ENCODE results near the gene GRIP1.
A peak's percentile ranks its signal among the peaks of the same experiment; 100 is the strongest.

GRIP1 gene

DNA sequence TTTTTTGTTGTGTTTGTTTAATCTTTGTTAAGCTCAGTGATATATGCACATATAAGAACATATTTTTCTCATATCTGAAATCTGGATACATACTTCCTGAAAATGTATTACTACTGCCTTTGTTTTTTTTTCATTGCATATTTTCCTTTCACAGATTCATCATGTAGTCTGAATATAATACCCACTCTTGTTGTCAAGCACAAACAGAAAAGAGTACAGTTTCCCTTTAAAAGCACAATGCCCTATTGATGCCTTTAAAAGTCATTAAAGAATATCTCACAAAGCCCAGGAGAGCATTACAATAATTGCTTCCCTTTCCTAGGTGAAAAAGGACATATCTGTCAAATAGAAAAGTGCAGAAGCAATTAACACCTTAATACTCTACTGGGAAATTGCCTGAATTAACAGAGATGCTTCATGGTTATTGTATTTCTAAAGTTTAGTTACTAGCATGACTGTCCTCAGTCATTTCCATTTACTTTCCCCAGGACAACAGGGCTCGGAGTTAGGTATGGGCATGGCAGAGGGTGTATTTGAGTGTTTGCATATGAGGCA lies 107.4 kb downstream of the GRIP1 start:
- TF ChIP-seq, protein P1, sequence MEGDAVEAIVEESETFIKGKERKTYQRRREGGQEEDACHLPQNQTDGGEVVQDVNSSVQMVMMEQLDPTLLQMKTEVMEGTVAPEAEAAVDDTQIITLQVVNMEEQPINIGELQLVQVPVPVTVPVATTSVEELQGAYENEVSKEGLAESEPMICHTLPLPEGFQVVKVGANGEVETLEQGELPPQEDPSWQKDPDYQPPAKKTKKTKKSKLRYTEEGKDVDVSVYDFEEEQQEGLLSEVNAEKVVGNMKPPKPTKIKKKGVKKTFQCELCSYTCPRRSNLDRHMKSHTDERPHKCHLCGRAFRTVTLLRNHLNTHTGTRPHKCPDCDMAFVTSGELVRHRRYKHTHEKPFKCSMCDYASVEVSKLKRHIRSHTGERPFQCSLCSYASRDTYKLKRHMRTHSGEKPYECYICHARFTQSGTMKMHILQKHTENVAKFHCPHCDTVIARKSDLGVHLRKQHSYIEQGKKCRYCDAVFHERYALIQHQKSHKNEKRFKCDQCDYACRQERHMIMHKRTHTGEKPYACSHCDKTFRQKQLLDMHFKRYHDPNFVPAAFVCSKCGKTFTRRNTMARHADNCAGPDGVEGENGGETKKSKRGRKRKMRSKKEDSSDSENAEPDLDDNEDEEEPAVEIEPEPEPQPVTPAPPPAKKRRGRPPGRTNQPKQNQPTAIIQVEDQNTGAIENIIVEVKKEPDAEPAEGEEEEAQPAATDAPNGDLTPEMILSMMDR (IDR thresholded peaks at IDR 0.05), result no peak

DNA sequence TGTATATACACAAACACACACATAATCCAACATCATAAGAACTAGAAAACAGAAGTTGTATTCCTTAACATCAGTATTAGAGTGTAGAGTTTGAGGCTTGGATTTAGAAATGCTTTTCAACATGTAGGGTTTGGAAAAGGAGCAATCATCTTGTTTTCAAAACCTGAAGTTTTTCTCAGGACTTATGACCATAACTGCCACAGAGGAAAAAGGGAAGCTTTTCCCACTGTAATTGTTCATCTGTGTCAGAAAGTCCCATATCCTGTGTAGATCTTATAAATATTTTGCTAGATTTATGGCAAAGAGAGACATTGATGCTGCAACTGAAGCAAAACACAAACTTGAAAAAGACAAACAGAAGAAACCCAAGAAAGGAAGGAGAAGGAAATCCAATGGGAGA lies 115.7 kb downstream of the GRIP1 start:
- TF ChIP-seq, protein P1 (IDR thresholded peaks at IDR 0.05), result no peak

DNA sequence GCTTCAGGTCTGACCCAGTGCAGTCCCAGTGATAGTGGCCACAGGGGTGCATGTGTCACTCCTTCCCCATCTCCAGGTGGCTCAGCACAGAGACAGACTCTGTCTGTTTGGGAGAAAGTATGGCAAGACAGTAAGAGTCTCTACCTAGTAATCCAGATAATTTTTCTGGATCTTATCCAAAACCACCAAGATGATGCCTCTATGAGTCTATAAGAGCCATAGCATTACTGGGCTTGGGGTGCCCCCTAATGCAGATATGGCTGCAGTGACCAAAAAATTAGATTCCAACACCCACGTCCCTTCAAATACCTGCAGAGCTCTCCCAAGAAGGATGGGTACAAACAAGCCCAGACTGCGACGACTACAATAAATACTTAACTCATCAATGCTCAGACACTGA lies 123.8 kb downstream of the GRIP1 start:
- TF ChIP-seq, protein P1 (IDR thresholded peaks at IDR 0.05), result no peak

DNA sequence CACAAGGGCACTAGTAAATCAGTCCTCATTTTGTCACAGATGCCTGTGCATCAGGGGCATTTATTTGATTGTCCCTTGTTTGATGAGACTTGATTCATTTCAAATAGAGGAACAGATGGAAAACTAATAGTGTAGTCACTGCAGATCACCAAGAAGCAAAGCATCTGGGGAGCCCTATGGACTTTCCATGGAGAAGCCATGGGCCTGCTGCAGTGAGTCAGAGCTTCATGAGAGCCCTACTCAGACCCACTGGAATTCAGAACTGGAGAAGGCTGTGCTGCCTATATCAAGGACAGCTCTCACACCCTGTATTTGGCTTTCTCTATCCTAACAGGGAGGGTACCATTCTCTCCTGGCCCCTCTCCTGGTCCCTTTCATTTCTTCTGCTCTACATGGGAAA lies 126.2 kb downstream of the GRIP1 start:
- TF ChIP-seq, protein P1 (IDR thresholded peaks at IDR 0.05), result no peak

DNA sequence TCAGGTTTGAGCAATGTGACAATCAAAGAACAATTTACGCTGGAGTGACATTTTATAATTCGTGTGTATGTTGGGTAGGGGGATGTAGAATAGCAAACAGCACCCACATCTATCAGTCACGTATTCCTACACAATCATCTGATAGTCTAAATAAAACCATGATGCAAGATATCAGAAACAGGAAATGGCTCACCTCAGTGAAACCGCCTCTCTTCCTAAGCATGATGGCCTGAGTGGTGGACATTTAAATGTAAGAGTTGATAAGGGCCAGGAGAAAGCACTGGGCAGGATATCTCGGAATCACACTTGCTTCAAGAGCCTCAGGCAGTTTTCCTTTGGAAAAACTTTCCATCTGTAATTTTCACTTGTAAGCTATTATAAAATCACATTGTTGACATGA lies 128.2 kb downstream of the GRIP1 start:
- TF ChIP-seq, protein P1 (IDR thresholded peaks at IDR 0.05), result no peak

DNA sequence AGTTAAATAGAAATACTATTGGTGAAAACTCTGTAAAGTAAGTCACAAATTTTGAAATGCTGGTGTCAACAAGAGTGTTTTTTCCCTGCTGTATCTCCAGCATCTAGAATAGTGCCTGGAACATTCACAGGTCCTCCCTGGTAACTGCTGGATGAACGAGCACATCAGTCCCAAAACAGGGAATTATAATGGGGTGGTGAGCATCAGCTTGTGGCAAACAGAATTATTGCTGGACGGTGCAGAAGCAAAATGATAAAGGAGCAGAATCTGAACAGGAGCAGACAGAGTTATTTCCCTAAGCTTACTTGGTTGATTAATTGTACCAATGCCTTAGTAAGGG lies 129.9 kb downstream of the GRIP1 start:
- TF ChIP-seq, protein P1 (IDR thresholded peaks at IDR 0.05), result no peak

DNA sequence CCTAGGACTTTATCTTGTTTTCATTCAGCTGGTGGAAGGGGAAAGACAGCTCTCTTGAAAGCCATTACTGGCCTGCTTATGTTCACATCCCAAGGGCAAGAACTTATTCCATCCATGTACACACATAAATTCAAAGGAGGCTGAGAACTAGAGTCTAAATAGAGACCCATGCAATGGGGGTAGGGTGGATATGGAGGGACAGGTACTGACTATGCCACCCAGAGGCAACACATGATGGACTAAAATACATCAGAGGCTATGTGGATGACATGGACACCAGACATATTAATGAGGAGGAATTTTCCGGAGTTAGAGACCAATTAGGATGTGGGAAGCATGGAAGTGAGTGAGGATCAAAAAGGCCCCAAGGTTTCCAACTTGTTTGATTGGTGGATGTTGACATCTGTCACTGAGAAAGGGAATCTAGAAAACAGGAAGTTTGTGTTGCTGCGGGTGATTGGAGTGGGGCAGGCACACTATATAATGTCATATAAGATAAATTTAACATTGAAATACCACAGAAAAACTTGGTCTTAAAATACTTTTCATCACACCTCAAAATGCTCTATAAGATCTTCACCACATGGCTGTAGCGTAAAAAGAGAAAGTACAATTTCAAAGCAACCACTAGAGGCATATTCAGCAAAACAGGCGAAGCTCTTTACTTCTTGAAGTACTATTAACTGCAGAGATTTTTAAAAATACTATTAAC lies 130.4 kb downstream of the GRIP1 start:
- TF ChIP-seq, protein P1 (IDR thresholded peaks at IDR 0.05), result 0 out of 2 replicates have a peak, but pooled peaks have one; percentile 13

Data from LNCAP (cell line).